Heart right ventricle (tissue), 16 donors: ENCODE measurements around the gene SNCB. TPM values are rescaled to one million over a fixed set of nuclear protein-coding genes. Genes with fewer than 3 reads are reported as not detected.

Experiments
- ATAC-seq, 8 donors: fragments of 200-7000 bp; cut with Tn5 transposase; one replicate each; pipeline ENCODE4 v1.9.1; 2020; ENCODE audit warnings: mild to moderate bottlenecking in 8 of 8, moderate library complexity in 8 of 8, moderate number of reproducible peaks in 1 of 8
- DNase-seq, 2 donors: peaks; one replicate each; pipeline ENCODE4 v3.0.0-alpha.2; 2020
- H3K27ac ChIP-seq, 10 donors: fragments of 200-600 bp; sonication (generic) in 2 of 10; one replicate each; pipeline versions ENCODE4 v1.5.0 to v1.8.0; 2020 to 2022; ENCODE audit warnings: mild to moderate bottlenecking in 3 of 10
- H3K27me3 ChIP-seq, 7 donors: fragments of 200-600 bp; one replicate each; pipeline ENCODE4 v1.8.0; 2021 to 2022; ENCODE audit warnings: mild to moderate bottlenecking in 2 of 7
- H3K36me3 ChIP-seq, 9 donors: fragments of 200-600 bp; sonication (generic) in 1 of 9; one replicate each; pipeline versions ENCODE4 v1.5.0 to v1.8.0; 2020 to 2022; ENCODE audit warnings: mild to moderate bottlenecking in 2 of 9
- H3K4me1 ChIP-seq, 9 donors: fragments of 200-600 bp; sonication (generic) in 1 of 9; one replicate each; pipeline versions ENCODE4 v1.5.0 to v1.8.0; 2020 to 2022; ENCODE audit warnings: mild to moderate bottlenecking in 4 of 9
- H3K4me3 ChIP-seq, 10 donors: fragments of 200-600 bp; sonication (generic) in 2 of 10; one replicate each; pipeline versions ENCODE4 v1.5.0 to v1.8.0; 2020 to 2022; ENCODE audit warnings: mild to moderate bottlenecking in 7 of 10, moderate library complexity in 2 of 10
- H3K9me3 ChIP-seq, 11 donors: fragments of 200-600 bp in 10 of 11; sonication (generic) in 2 of 11; one replicate each; pipeline versions ENCODE4 v1.5.0 to v1.8.0; 2013 to 2022; ENCODE audit warnings: mild to moderate bottlenecking in 2 of 11, control low read depth in 1 of 11, moderate library complexity in 1 of 11
- CTCF ChIP-seq, 9 donors: fragments of 200-600 bp; sonication (generic) in 2 of 9; IDR thresholded peaks; one replicate each; pipeline versions ENCODE4 v1.5.0 to v1.8.0; 2021 to 2022; ENCODE audit warnings: antibody characterized with exemption in 9 of 9, mild to moderate bottlenecking in 5 of 9, moderate library complexity in 1 of 9
- WGBS, 2 donors: extraction: QIAGEN DNeasy Blood & Tissue Kit; methylation state at CpG; one replicate each; pipeline ENCODE4 v1.1.7; 2013; ENCODE audit warnings: inconsistent platforms in 1 of 2; 5-methylcytosine and 5-hydroxymethylcytosine counted together
- intact Hi-C, 10 donors: fragments of 100-400 bp; cut with DNase I; formaldehyde crosslinking; loops; one replicate each; pipeline versions ENCODE4 v1.11.1 to v1.14.2; 2022
- polyA plus RNA-seq, 2 donors: library from polyadenylated mRNA; stranded (reverse); fragments of 200-250 nt; gene quantifications; one replicate each; pipeline ENCODE4 v1.2.3, GENCODE V29; 2013
- total RNA-seq, 10 donors: library from RNA; stranded (reverse); fragmentation: NEBNext Ultra II Directional in 3 of 10; extraction: Animal tissue kit (Norgen Biotek cat#: 25700) in 3 of 10; gene quantifications; one replicate each; pipeline versions ENCODE4 v1.2.1 to v1.2.4, GENCODE V29; 2021 to 2023
- donor health status: Arrhythmogenic right ventricular cardiomyopathy.
- donor health status: ischemic (EF 13 %, LVEDD 7.1; RV severe dilation, severe dysfunction).
- donor health status: healthy with polysubstance abuse.
- donor health status: DM: no; HTN: yes; CAD: no.
- donor health status: DM: no; HTN: no; CAD: no.
- donor health status: ischemic (EF 25% LVEDD 6.9; RV normal size, moderate dysfunction).
- donor health status: ischemic (EF 25% LVEDD 5.7; RV mildly dilated, moderate dysfunction).
- donor health status: healthy.
- donor health status: DM: yes; HTN: yes; CAD: no.
- donor health status: Ischemic cardiomyopathy.
- donor health status: ischemic (EF 35%, LVEDD 5.7; RV mildly dilated, moderate dysfunction).
- donor health status: nonischemic (EF 11% LVEDD 7.7; RV severe dilation, severe dysfunction).
- donor health status: DM: yes; HTN: yes; CAD: no.
- donor health status: PGD.
- donor health status: ischemic (EF 29% LVEDD 5.4; RV normal size, mild dysfunction).
- donor health status: nonischemic (EF 23%, LVEDD 6.1; RV moderate dilation, normal function).

SNCB gene
- total and polyA plus RNA-seq, 12 donors = 0.35 to 0.39 TPM; not detected in 10

GRCh38 chr5:176575488-176576422 is 54.6 kb downstream of the SNCB start:
- no peak for DNase-seq
- no peak for ATAC-seq

GRCh38 chr5:176575066-176575465 is 55.3 kb downstream of the SNCB start:
- 85 to 86% methylated on average over 14 of the region's 14 CpGs for WGBS, 2 donors
- intact Hi-C loops = loop anchor here in 6 of 10 donors (2.0 to 10.0 kb wide), 5 partner anchors 52 to 72 kb away; partner anchors contain the start of genes TSPAN17 (in 3 of the 6), EIF4E1B (in 1 of the 6) and SNCB (in 1 of the 6)

More at GRCh38 chr5:176575488-176576422, 54.6 kb downstream of the SNCB start:
- 83 to 86% methylated on average over 37 of the region's 37 CpGs for WGBS, 2 donors
- Histone ChIP-seq H3K4me3 (no peak overlapping the region), H3K9me3 (no peaks in the 10 kb centered on the region), H3K27ac (no peak overlapping the region), H3K36me3 (no peaks in the 10 kb centered on the region), H3K4me1 (peaks cover 0 to 3% (median 0%) of the 10 kb centered on the region in 9 donors), H3K27me3 (peaks cover 0 to 19% (median 0%) of the 10 kb centered on the region in 7 donors)
- intact Hi-C loops = loop anchor here in 6 of 10 donors (2.0 to 10.0 kb wide), 5 partner anchors 52 to 71 kb away; partner anchors contain the start of genes TSPAN17 (in 3 of the 6), EIF4E1B (in 1 of the 6) and SNCB (in 1 of the 6)
- no peak for TF ChIP-seq CTCF (IDR thresholded peaks at IDR 0.05)

GRCh38 chr5:176574297-176574591 is 56.1 kb downstream of the SNCB start:
- Histone ChIP-seq H3K27ac (no peak overlapping the region), H3K4me3 (no peak overlapping the region), H3K36me3 (no peaks in the 10 kb centered on the region), H3K4me1 (peaks cover 0 to 3% (median 0%) of the 10 kb centered on the region in 9 donors), H3K27me3 (peaks cover 0 to 29% (median 3%) of the 10 kb centered on the region in 7 donors), H3K9me3 (no peaks in the 10 kb centered on the region)
- ATAC-seq (no peak), DNase-seq (no peak)
- intact Hi-C loops = loop anchor here in 6 of 10 donors (2.0 to 10.0 kb wide), 5 partner anchors 61 to 157 kb away; partner anchors contain the start of genes TSPAN17 (in 5 of the 6), CLTB (in 1 of the 6), EIF4E1B (in 1 of the 6) and SNCB (in 1 of the 6)
- TF ChIP-seq CTCF (IDR thresholded peaks at IDR 0.05) = peak in 3 of 9 donors; percentile 8 to 29 (median 20)
- 42 to 47% methylated on average over 10 of the region's 10 CpGs for WGBS, 2 donors

More at GRCh38 chr5:176575066-176575465, 55.3 kb downstream of the SNCB start:
- Histone ChIP-seq H3K36me3 (no peaks in the 10 kb centered on the region), H3K27ac (no peak overlapping the region), H3K27me3 (peaks cover 0 to 21% (median 0%) of the 10 kb centered on the region in 7 donors), H3K4me1 (peaks cover 0 to 3% (median 0%) of the 10 kb centered on the region in 9 donors), H3K9me3 (no peaks in the 10 kb centered on the region), H3K4me3 (no peak overlapping the region)
- no peak for TF ChIP-seq CTCF (IDR thresholded peaks at IDR 0.05)
- ATAC-seq (no peak), DNase-seq (no peak)

- ATAC-seq (peak; percentile 76 to 91 (median 90)), DNase-seq (peak; percentile 62 to 78)
- Histone ChIP-seq H3K36me3 (no peaks in the 10 kb centered on the region), H3K27me3 (peaks cover 0 to 33% (median 5%) of the 10 kb centered on the region in 7 donors), H3K27ac (no peak overlapping the region), H3K4me1 (peaks cover 0 to 3% (median 0%) of the 10 kb centered on the region in 9 donors), H3K4me3 (no peak overlapping the region), H3K9me3 (no peaks in the 10 kb centered on the region)
- intact Hi-C loops = loop anchor here in 6 of 10 donors (2.0 to 10.0 kb wide), 5 partner anchors 61 to 156 kb away; partner anchors contain the start of genes TSPAN17 (in 5 of the 6), CLTB (in 1 of the 6), EIF4E1B (in 1 of the 6) and SNCB (in 1 of the 6)
- 35 to 43% methylated on average over 18 of the region's 18 CpGs for WGBS, 2 donors
- peak; percentile 63 to 88 (median 82) for TF ChIP-seq CTCF (IDR thresholded peaks at IDR 0.05)
Observed at GRCh38 chr5:176573564-176574296, 56.6 kb downstream of the SNCB start.
